ENCODE results near the gene ZNF135. TPM values are rescaled to one million over a fixed set of nuclear protein-coding genes. Genes with fewer than 3 reads are reported as not detected.

ZNF135 gene
- total RNA-seq, 2 experiments from 2014 or later, result 1.2 to 1.4 TPM

GRCh38 chr19:58045411-58046050 is 13.6 kb upstream of the ZNF135 start:
- Mint-ChIP-seq H3K4me3 (no peak overlapping the region), H3K27ac (no peak overlapping the region), H3K36me3 (ENCODE audit: low read depth) (peaks cover 21% of the 10 kb centered on the region), H3K9me3 (peaks cover 51% of the 10 kb centered on the region), H3K4me1 (ENCODE audit: low read depth) (no peaks in the 10 kb centered on the region), H3K27me3 (no peaks in the 10 kb centered on the region)
- ChIA-PET POLR2A (no interaction called here), CTCF (no interaction called here)
- no peak for TF ChIP-seq CTCF (IDR thresholded peaks at IDR 0.05)
- intact Hi-C loops (cut with micrococcal nuclease), result no loop called here
- no peak for ATAC-seq
- no peak for DNase-seq

GRCh38 chr19:58046856-58047255 is 12.2 kb upstream of the ZNF135 start:
- H3K27me3 Mint-ChIP-seq, result no peaks in the 10 kb centered on the region
- intact Hi-C loops (cut with micrococcal nuclease), result no loop called here
- H3K36me3 Mint-ChIP-seq (ENCODE audit: low read depth), result peaks cover 17% of the 10 kb centered on the region
- ChIA-PET CTCF (no interaction called here), POLR2A (interaction anchor here (0.6 kb wide), 1 partner anchor 153 kb away, joined by 3 read pairs; no protein-coding TSS in a partner anchor)
- DNase-seq (no peak), ATAC-seq (no peak)
- no peak overlapping the region for H3K4me3 Mint-ChIP-seq
- H3K9me3 Mint-ChIP-seq, result peaks cover 50% of the 10 kb centered on the region
- no peak for TF ChIP-seq CTCF (IDR thresholded peaks at IDR 0.05)
- no peaks in the 10 kb centered on the region for H3K4me1 Mint-ChIP-seq (ENCODE audit: low read depth)
- no peak overlapping the region for H3K27ac Mint-ChIP-seq

- CTCF ChIA-PET, result no interaction called here
- peaks cover 15% of the 10 kb centered on the region for H3K36me3 Mint-ChIP-seq (ENCODE audit: low read depth)
These were observed 11.4 kb upstream of the ZNF135 start for GRCh38 chr19:58047672-58048071.

GRCh38 chr19:58052256-58052655 is 6.8 kb upstream of the ZNF135 start:
- CTCF ChIA-PET, result no interaction called here
- Mint-ChIP-seq H3K36me3 (ENCODE audit: low read depth) (peaks cover 13% of the 10 kb centered on the region), H3K27ac (no peak overlapping the region), H3K4me1 (ENCODE audit: low read depth) (no peaks in the 10 kb centered on the region), H3K4me3 (no peak overlapping the region), H3K9me3 (peaks cover 44% of the 10 kb centered on the region), H3K27me3 (peaks cover 15% of the 10 kb centered on the region)
- POLR2A ChIA-PET, result no interaction called here
- ATAC-seq (no peak), DNase-seq (no peak)
- intact Hi-C loops (cut with micrococcal nuclease), result no loop called here
- no peak for TF ChIP-seq CTCF (IDR thresholded peaks at IDR 0.05)

More at GRCh38 chr19:58047672-58048071, 11.4 kb upstream of the ZNF135 start:
- Mint-ChIP-seq H3K27ac (no peak overlapping the region), H3K4me1 (ENCODE audit: low read depth) (no peaks in the 10 kb centered on the region), H3K27me3 (no peaks in the 10 kb centered on the region), H3K4me3 (no peak overlapping the region), H3K9me3 (peaks cover 50% of the 10 kb centered on the region)
- ATAC-seq (no peak), DNase-seq (no peak)
- TF ChIP-seq CTCF (IDR thresholded peaks at IDR 0.05), result no peak
- intact Hi-C loops (cut with micrococcal nuclease), result no loop called here
- POLR2A ChIA-PET, result no interaction called here

- Mint-ChIP-seq H3K4me1 (ENCODE audit: low read depth) (no peaks in the 10 kb centered on the region), H3K9me3 (peaks cover 46% of the 10 kb centered on the region), H3K27me3 (peaks cover 15% of the 10 kb centered on the region), H3K36me3 (ENCODE audit: low read depth) (peaks cover 20% of the 10 kb centered on the region), H3K4me3 (no peak overlapping the region), H3K27ac (no peak overlapping the region)
- ChIA-PET POLR2A (no interaction called here), CTCF (no interaction called here)
- ATAC-seq, result no peak
- no peak for DNase-seq
- intact Hi-C loops (cut with micrococcal nuclease), result no loop called here
- no peak for TF ChIP-seq CTCF (IDR thresholded peaks at IDR 0.05)
These were observed 5.5 kb upstream of the ZNF135 start for GRCh38 chr19:58053480-58054156.
